ENCODE results near the gene FAF2. TPM values are rescaled to one million over a fixed set of nuclear protein-coding genes. Genes with fewer than 3 reads are reported as not detected.

FAF2 gene
- total and polyA plus RNA-seq, 7 donors: 4.2 to 24.6 (median 18.6) TPM

GRCh38 chr5:176529116-176529740 lies 81.0 kb downstream of the FAF2 start:
- DNase-seq: no peak

GRCh38 chr5:176529741-176530141 lies 81.6 kb downstream of the FAF2 start:
- Histone ChIP-seq H3K4me1 (peaks cover 0 to 50% (median 43%) of the 10 kb centered on the region in 4 donors), H3K9me3 (no peaks in the 10 kb centered on the region), H3K27ac (peak overlapping the region in 2 of 4 donors; percentile 13 to 97), H3K36me3 (peaks cover 32 to 55% (median 41%) of the 10 kb centered on the region in 4 donors), H3K4me3 (no peak overlapping the region), H3K27me3 (no peaks in the 10 kb centered on the region)
- WGBS, 2 donors: 52 to 83% methylated on average over 11 of the region's 11 CpGs
- DNase-seq: no peak
- no peak for TF ChIP-seq CTCF (IDR thresholded peaks at IDR 0.05)
- TF ChIP-seq POLR2AphosphoS5 (IDR thresholded peaks at IDR 0.05): no peak
- no peak for TF ChIP-seq EP300 (IDR thresholded peaks at IDR 0.05)
- no peak for TF ChIP-seq POLR2A (IDR thresholded peaks at IDR 0.05)
- intact Hi-C loops (cut with DNase I): loop anchor here (10.0 kb wide), 2 partner anchors 145 to 495 kb away; partner anchors contain the start of genes HIGD2A, NOP16 and ZNF346

More at GRCh38 chr5:176529116-176529740, 81.0 kb downstream of the FAF2 start:
- Histone ChIP-seq H3K4me3 (no peak overlapping the region), H3K27ac (no peak overlapping the region), H3K4me1 (peaks cover 0 to 45% (median 38%) of the 10 kb centered on the region in 4 donors), H3K27me3 (no peaks in the 10 kb centered on the region), H3K9me3 (no peaks in the 10 kb centered on the region), H3K36me3 (peaks cover 32 to 55% (median 41%) of the 10 kb centered on the region in 4 donors)
- no peak for TF ChIP-seq CTCF (IDR thresholded peaks at IDR 0.05)
- TF ChIP-seq EP300 (IDR thresholded peaks at IDR 0.05): no peak
- no peak for TF ChIP-seq POLR2A (IDR thresholded peaks at IDR 0.05)
- no peak for TF ChIP-seq POLR2AphosphoS5 (IDR thresholded peaks at IDR 0.05)
- intact Hi-C loops (cut with DNase I): no loop called here
- WGBS, 2 donors: 84 to 93% methylated on average over 26 of the region's 26 CpGs

GRCh38 chr5:176530393-176530982 lies 82.3 kb downstream of the FAF2 start:
- peaks cover 0 to 57% (median 51%) of the 10 kb centered on the region in 4 donors for H3K4me1 ChIP-seq
- peak overlapping the region in 3 of 4 donors; percentile 72 to 97 (median 78) for H3K27ac ChIP-seq
- no peak for DNase-seq
- H3K9me3 ChIP-seq: no peaks in the 10 kb centered on the region
- H3K4me3 ChIP-seq: no peak overlapping the region
- WGBS, 2 donors: 68 to 82% methylated on average over 28 of the region's 28 CpGs
- no peaks in the 10 kb centered on the region for H3K27me3 ChIP-seq
- peaks cover 32 to 55% (median 41%) of the 10 kb centered on the region in 4 donors for H3K36me3 ChIP-seq
- TF ChIP-seq POLR2A (IDR thresholded peaks at IDR 0.05) (no peak), CTCF (IDR thresholded peaks at IDR 0.05) (no peak), EP300 (IDR thresholded peaks at IDR 0.05) (no peak), POLR2AphosphoS5 (IDR thresholded peaks at IDR 0.05) (no peak)
- intact Hi-C loops (cut with DNase I): loop anchor here (10.0 kb wide), 2 partner anchors 146 to 494 kb away; partner anchors contain the start of genes HIGD2A, NOP16 and ZNF346

- peak overlapping the region; percentile 29 to 97 (median 75) for H3K27ac ChIP-seq
- DNase-seq: peak; percentile 84
Observed at GRCh38 chr5:176530983-176531901, 83.1 kb downstream of the FAF2 start.

More at GRCh38 chr5:176530983-176531901, 83.1 kb downstream of the FAF2 start:
- intact Hi-C loops (cut with DNase I): loop anchor here (10.0 kb wide), 2 partner anchors 146 to 494 kb away; partner anchors contain the start of genes HIGD2A, NOP16 and ZNF346
- no peak overlapping the region for H3K4me3 ChIP-seq
- H3K27me3 ChIP-seq: no peaks in the 10 kb centered on the region
- H3K9me3 ChIP-seq: no peaks in the 10 kb centered on the region
- H3K4me1 ChIP-seq: peaks cover 0 to 64% (median 58%) of the 10 kb centered on the region in 4 donors
- peaks cover 32 to 55% (median 41%) of the 10 kb centered on the region in 4 donors for H3K36me3 ChIP-seq
- 63 to 76% methylated on average over 24 of the region's 24 CpGs for WGBS, 2 donors
- TF ChIP-seq CTCF (IDR thresholded peaks at IDR 0.05): no peak
- no peak for TF ChIP-seq POLR2AphosphoS5 (IDR thresholded peaks at IDR 0.05)
- no peak for TF ChIP-seq EP300 (IDR thresholded peaks at IDR 0.05)
- no peak for TF ChIP-seq POLR2A (IDR thresholded peaks at IDR 0.05)
